ENCODE data around the gene RFPL2. TPM values are rescaled to one million over a fixed set of nuclear protein-coding genes. Genes with fewer than 3 reads are reported as not detected.

RFPL2 gene
- total RNA-seq, 1 donor from 2014 or later = not detected

Other genes starting within 250 kb of the RFPL2 start
- 215 TPM for gene SLC5A1, start 161.8 kb downstream of the RFPL2 start, total RNA-seq
- gene C22orf42, start 45.8 kb downstream of the RFPL2 start, total RNA-seq = not detected
- gene SLC5A4, start 50.3 kb upstream of the RFPL2 start, total RNA-seq = not detected
- not detected for gene RFPL3, start 152.8 kb upstream of the RFPL2 start, total RNA-seq
- 38.5 TPM for gene RTCB, start 207.2 kb upstream of the RFPL2 start, total RNA-seq

Measured in Right ventricle myocardium superior (tissue), 1 donor.